Uterus (tissue), 4 donors: ENCODE measurements around the gene CNTNAP5. TPM values are rescaled to one million over a fixed set of nuclear protein-coding genes. Genes with fewer than 3 reads are reported as not detected.

ENCODE experiments used
- DNase-seq, 2 donors: peaks; one replicate each; pipeline ENCODE4 v3.0.0-alpha.2; 2019 to 2020
- H3K27ac ChIP-seq, 2 donors: fragments of 200-600 bp; sonication (generic); 1 replicate in 1 of 2; 2 replicates in 1 of 2; pipeline ENCODE4 v1.5.1; 2016 to 2018
- H3K27me3 ChIP-seq, 2 donors: fragments of 200-600 bp; sonication (generic); one replicate each; pipeline ENCODE4 v1.5.1; 2018 to 2019; ENCODE audit warnings: control low read depth in 1 of 2
- H3K36me3 ChIP-seq, 2 donors: fragments of 200-600 bp; sonication (generic); one replicate each; pipeline ENCODE4 v1.5.1; 2019; ENCODE audit warnings: control low read depth in 1 of 2
- H3K4me1 ChIP-seq, 2 donors: fragments of 200-600 bp; sonication (generic); one replicate each; pipeline ENCODE4 v1.5.1; 2018 to 2019; ENCODE audit warnings: control low read depth in 1 of 2
- H3K4me3 ChIP-seq, 2 donors: fragments of 200-600 bp; sonication (generic); 1 replicate in 1 of 2; 2 replicates in 1 of 2; pipeline ENCODE4 v1.5.1; 2018 to 2019; ENCODE audit warnings: mild to moderate bottlenecking in 1 of 2
- H3K9me3 ChIP-seq, 2 donors: fragments of 200-600 bp; sonication (generic); one replicate each; pipeline ENCODE4 v1.5.1; 2019; ENCODE audit warnings: control low read depth in 1 of 2
- CTCF ChIP-seq, 4 experiments: fragments of 200-600 bp in 2 of 4; fragments of 450-650 bp in 2 of 4; sonication (generic) in 2 of 4; IDR thresholded peaks; one replicate each; pipeline ENCODE4 v1.5.1; 2016 to 2019; ENCODE audit warnings: antibody characterized with exemption in 4 of 4, mild to moderate bottlenecking in 2 of 4, moderate library complexity in 1 of 4
- POLR2A ChIP-seq, 2 donors: fragments of 450-650 bp; IDR thresholded peaks; one replicate each; pipeline ENCODE4 v1.6.1; 2016; ENCODE audit warnings: antibody characterized with exemption in 2 of 2, mild to moderate bottlenecking in 1 of 2, moderate library complexity in 1 of 2
- intact Hi-C: fragments of 100-400 bp; cut with DNase I; formaldehyde crosslinking; loops from one replicate; pipeline ENCODE4 v1.15.1; 2023; ENCODE audit warnings: low total_unique reads
- total RNA-seq, 4 donors: library from RNA; depleted of rRNA in 3 of 4; stranded (reverse); fragments of >200 nt in 3 of 4; gene quantifications; one replicate each; pipeline versions ENCODE4 v1.1.0 to v1.2.4, GENCODE V29; 2014 to 2023
- donor health status: DM: yes; HTN: yes; CAD: no.

Gene CNTNAP5
- total RNA-seq, 4 donors from 2014 or later = 1.4 TPM; not detected in 3

GRCh38 chr2:124604940-124605339 is 579.9 kb downstream of the CNTNAP5 start:
- H3K9me3 ChIP-seq = no peaks in the 10 kb centered on the region
- H3K27ac ChIP-seq = no peak overlapping the region
- DNase-seq = no peak
- H3K27me3 ChIP-seq = no peaks in the 10 kb centered on the region
- no peaks in the 10 kb centered on the region for H3K36me3 ChIP-seq
- H3K4me1 ChIP-seq = no peaks in the 10 kb centered on the region
- TF ChIP-seq POLR2A (IDR thresholded peaks at IDR 0.05) (no peak), CTCF (IDR thresholded peaks at IDR 0.05) (no peak)
- H3K4me3 ChIP-seq = no peak overlapping the region
- intact Hi-C loops = no loop called here

GRCh38 chr2:124607679-124608078 is 582.6 kb downstream of the CNTNAP5 start:
- H3K36me3 ChIP-seq = no peaks in the 10 kb centered on the region
- H3K4me1 ChIP-seq = no peaks in the 10 kb centered on the region
- DNase-seq = no peak
- intact Hi-C loops = no loop called here
- H3K9me3 ChIP-seq = no peaks in the 10 kb centered on the region
- no peak overlapping the region for H3K27ac ChIP-seq
- no peak overlapping the region for H3K4me3 ChIP-seq
- H3K27me3 ChIP-seq = no peaks in the 10 kb centered on the region
- TF ChIP-seq POLR2A (IDR thresholded peaks at IDR 0.05) (no peak), CTCF (IDR thresholded peaks at IDR 0.05) (no peak)

- H3K27ac ChIP-seq = no peak overlapping the region
- no peaks in the 10 kb centered on the region for H3K9me3 ChIP-seq
- TF ChIP-seq POLR2A (IDR thresholded peaks at IDR 0.05) (no peak), CTCF (IDR thresholded peaks at IDR 0.05) (no peak)
- no peaks in the 10 kb centered on the region for H3K36me3 ChIP-seq
- no peak overlapping the region for H3K4me3 ChIP-seq
- DNase-seq = no peak
- H3K4me1 ChIP-seq = no peaks in the 10 kb centered on the region
- no peaks in the 10 kb centered on the region for H3K27me3 ChIP-seq
- intact Hi-C loops = no loop called here
Observed at GRCh38 chr2:124609667-124610066, 584.6 kb downstream of the CNTNAP5 start.

GRCh38 chr2:124610141-124610540 is 585.1 kb downstream of the CNTNAP5 start:
- Histone ChIP-seq H3K27ac (no peak overlapping the region), H3K27me3 (no peaks in the 10 kb centered on the region), H3K4me3 (no peak overlapping the region), H3K4me1 (no peaks in the 10 kb centered on the region), H3K36me3 (no peaks in the 10 kb centered on the region), H3K9me3 (no peaks in the 10 kb centered on the region)
- no peak for DNase-seq
- TF ChIP-seq POLR2A (IDR thresholded peaks at IDR 0.05) (no peak), CTCF (IDR thresholded peaks at IDR 0.05) (no peak)
- intact Hi-C loops = no loop called here

GRCh38 chr2:124610866-124611265 is 585.8 kb downstream of the CNTNAP5 start:
- Histone ChIP-seq H3K4me1 (no peaks in the 10 kb centered on the region), H3K9me3 (no peaks in the 10 kb centered on the region), H3K27ac (no peak overlapping the region), H3K36me3 (no peaks in the 10 kb centered on the region), H3K27me3 (no peaks in the 10 kb centered on the region), H3K4me3 (no peak overlapping the region)
- intact Hi-C loops = no loop called here
- TF ChIP-seq POLR2A (IDR thresholded peaks at IDR 0.05) = no peak
- no peak for TF ChIP-seq CTCF (IDR thresholded peaks at IDR 0.05)
- no peak for DNase-seq
